Ramos (cell line): ENCODE measurements around the gene OR6C2.
"Not testable (repeated sequence)": the region's sequence is repeated elsewhere in the genome, so short reads cannot be mapped to it uniquely, and the experiment has no call there.

ENCODE experiments used
- in situ Hi-C: fragments of 300-500 bp; cut with MboI; formaldehyde crosslinking; loops from one replicate; pipeline ENCODE4 v1.14.3; 2022; ENCODE audit warnings: low sequenced_read_pairs; ENCODE audit not compliant: unreplicated experiment

Gene OR6C2

GRCh38 chr12:55470088-55470829 lies 26.4 kb downstream of the OR6C2 start, which contains the start of gene OR6C70:
Gene OR6C70 (minus strand): TSS chr12:55470138. CDS start chr12:55470138, 0 bp downstream.
- in situ Hi-C loops = no loop called here

GRCh38 chr12:55472264-55472663 lies 28.4 kb downstream of the OR6C2 start:
- in situ Hi-C loops = no loop called here

- in situ Hi-C loops = not testable (repeated sequence)
Observed at GRCh38 chr12:55479136-55479535, 35.3 kb downstream of the OR6C2 start.

- in situ Hi-C loops = not testable (repeated sequence)
Observed at GRCh38 chr12:55484284-55484683, 40.4 kb downstream of the OR6C2 start.

DNA sequence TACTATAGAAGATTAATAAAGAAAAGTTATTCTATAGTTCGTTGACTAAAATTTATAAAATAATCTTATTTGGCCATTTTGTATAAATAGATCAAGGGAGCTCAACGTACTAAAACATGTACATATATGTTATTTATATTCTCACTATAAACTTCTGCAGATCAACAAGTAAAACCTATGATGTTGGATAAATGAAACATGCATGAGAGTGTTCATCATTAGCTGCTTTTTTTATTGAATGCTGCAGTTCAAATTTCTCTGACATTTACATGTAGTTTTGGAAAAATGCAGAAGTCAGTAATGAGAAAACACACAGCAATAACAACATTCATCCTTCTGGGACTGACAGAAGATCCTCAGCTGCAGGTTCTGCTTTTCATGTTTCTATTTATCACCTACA lies 48.2 kb downstream of the OR6C2 start, which contains the start of gene OR6C68:
Gene OR6C68 (plus strand): TSS at position 301 of the 400 bp plus-strand sequence. CDS start 0 bp downstream, at position 301.
- in situ Hi-C loops = no loop called here

GRCh38 chr12:55495490-55495889 lies 51.6 kb downstream of the OR6C2 start:
- in situ Hi-C loops = no loop called here

GRCh38 chr12:55499231-55499630 lies 55.4 kb downstream of the OR6C2 start:
- in situ Hi-C loops = no loop called here

DNA sequence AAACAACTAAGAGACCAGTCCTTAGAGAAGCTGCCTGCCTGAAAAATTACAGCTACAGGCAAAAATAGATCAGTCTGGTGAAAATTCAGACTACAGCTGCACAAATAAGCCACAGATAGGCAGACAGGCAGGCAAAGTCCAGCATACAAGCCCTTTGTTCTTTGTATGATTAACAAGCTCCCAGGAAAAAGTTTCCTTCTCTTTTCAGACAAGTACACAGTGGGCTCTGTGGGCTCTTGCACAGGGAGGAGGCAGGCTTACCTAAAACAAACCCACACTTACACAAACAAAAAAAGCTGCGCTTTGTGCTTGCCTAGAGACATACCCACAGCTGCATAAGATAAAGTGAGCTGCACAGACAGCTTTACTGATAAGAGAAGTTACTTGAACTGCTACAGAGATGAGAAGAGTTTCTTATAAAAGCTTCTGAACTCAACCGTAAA lies 56.0 kb downstream of the OR6C2 start:
- in situ Hi-C loops = no loop called here

DNA sequence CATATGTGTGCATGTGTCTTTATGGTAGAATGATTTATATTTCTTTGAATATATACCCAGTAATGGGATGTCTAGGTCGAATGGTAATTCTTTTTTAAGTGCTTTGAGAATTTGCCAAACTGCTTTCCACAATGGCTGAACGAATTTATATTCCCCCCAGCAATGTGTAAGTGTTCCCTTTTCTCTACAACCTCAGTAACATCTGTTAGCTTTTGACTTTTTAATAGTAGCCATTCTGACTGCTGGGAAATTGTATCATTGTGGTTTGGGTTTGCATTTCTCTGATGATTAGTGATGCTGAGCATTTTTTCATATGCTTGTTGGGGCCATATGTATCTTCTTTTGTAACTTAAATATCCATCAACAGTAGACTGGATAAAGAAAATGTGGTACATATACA lies 57.7 kb downstream of the OR6C2 start:
- in situ Hi-C loops = no loop called here
